ENCODE measurements around the gene PEX14. TPM values are rescaled to one million over a fixed set of nuclear protein-coding genes. Genes with fewer than 3 reads are reported as not detected.
A peak's percentile ranks its signal among the peaks of the same experiment; 100 is the strongest.

The PEX14 gene
- total RNA-seq, 2 donors from 2014 or later, result 19.5 to 29.3 TPM

DNA sequence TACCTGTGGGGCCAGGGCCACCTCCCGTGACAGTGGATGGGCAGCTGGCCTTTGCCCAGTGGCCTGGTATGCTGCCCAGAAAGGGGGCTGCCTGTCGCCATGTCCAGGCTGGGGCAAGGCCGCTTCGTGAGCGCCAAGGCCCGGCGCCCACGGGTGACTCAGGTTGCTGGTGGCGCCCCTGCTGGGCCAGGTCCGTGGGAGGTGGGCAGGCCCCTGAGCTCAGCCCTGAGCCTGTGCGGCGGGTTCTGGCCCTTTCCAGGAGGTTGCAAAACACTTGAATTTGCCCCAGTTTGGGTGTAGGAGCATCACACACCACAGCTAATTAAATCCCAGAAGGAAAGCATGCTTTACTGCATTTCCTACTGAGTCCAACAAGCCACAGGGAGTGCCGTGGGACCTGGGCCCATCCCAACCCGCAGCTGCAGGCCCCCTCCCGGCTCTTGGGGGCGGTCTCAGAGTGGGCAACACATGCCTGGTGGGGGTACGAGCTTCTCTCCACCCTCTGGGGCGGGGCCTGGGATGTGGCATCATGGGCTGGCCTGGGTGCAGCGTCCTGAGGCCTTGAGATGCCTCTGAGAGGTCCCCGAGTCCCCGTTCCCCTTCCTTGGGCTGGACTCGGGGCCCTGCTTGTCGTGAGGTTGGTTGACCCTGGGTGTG, 159.8 kb downstream of the PEX14 start:
- H3K4me3 ChIP-seq, result no peak overlapping the region
- H3K4me1 ChIP-seq, result no peaks in the 10 kb centered on the region
- H3K9ac ChIP-seq (ENCODE audit: low read depth in 2 of 2, low read length in 2 of 2), result no peak overlapping the region
- TF ChIP-seq, protein P1, sequence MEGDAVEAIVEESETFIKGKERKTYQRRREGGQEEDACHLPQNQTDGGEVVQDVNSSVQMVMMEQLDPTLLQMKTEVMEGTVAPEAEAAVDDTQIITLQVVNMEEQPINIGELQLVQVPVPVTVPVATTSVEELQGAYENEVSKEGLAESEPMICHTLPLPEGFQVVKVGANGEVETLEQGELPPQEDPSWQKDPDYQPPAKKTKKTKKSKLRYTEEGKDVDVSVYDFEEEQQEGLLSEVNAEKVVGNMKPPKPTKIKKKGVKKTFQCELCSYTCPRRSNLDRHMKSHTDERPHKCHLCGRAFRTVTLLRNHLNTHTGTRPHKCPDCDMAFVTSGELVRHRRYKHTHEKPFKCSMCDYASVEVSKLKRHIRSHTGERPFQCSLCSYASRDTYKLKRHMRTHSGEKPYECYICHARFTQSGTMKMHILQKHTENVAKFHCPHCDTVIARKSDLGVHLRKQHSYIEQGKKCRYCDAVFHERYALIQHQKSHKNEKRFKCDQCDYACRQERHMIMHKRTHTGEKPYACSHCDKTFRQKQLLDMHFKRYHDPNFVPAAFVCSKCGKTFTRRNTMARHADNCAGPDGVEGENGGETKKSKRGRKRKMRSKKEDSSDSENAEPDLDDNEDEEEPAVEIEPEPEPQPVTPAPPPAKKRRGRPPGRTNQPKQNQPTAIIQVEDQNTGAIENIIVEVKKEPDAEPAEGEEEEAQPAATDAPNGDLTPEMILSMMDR (IDR thresholded peaks at IDR 0.05), result no peak
- DNase-seq, result no peak
- no peak overlapping the region for H3K27ac ChIP-seq
- intact Hi-C loops (cut with DNase I), result no loop called here
- no peaks in the 10 kb centered on the region for H3K36me3 ChIP-seq
- H3K27me3 ChIP-seq, result no peaks in the 10 kb centered on the region
- no peaks in the 10 kb centered on the region for H3K9me3 ChIP-seq

DNA sequence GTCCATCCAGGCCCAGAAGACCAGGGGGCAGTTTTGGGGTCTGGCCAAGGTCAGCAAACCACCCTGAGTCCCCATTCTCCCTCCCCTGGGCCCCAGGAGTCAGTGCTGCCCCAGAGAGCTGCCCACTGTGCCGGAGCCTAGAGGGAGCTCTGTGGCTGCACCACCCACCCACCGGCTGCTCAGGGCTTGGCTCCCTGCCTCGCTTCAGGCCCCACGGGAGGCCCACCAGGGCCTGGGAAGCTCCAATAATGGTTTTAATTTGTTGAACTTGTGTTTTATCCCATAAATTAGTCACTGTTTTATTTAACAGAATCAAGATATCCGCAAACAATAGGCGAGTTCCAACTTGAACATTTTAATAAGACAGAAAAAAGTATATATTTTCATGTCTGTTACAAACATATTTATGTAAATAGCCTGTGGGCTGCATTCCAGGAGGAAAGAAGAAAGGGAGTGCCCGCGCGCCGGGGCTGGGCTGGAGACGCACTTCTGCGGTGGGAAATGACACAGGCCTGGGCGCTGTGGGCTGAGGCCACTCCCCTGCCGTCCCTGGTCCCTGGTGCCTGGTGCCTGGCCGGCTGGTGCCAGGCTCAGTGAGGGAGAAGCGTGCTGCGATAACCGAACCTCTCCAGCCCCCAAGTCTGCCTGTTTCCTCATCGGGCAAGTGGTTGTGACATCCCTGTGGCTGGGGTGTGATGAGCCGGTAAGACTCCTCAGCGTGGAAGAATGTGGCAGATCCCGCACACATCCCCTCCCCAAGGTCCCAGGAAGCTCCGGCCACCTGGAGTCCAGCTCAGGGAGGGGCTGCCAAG, 160.5 kb downstream of the PEX14 start:
- Histone ChIP-seq H3K9me3 (no peaks in the 10 kb centered on the region), H3K27ac (no peak overlapping the region), H3K4me3 (no peak overlapping the region), H3K36me3 (no peaks in the 10 kb centered on the region), H3K27me3 (no peaks in the 10 kb centered on the region), H3K9ac (ENCODE audit: low read depth in 2 of 2, low read length in 2 of 2) (peak overlapping the region in 1 of 2 donors; percentile 5), H3K4me1 (no peaks in the 10 kb centered on the region)
- no peak for DNase-seq
- intact Hi-C loops (cut with DNase I), result no loop called here
- TF ChIP-seq, protein P1 (IDR thresholded peaks at IDR 0.05), result no peak

DNA sequence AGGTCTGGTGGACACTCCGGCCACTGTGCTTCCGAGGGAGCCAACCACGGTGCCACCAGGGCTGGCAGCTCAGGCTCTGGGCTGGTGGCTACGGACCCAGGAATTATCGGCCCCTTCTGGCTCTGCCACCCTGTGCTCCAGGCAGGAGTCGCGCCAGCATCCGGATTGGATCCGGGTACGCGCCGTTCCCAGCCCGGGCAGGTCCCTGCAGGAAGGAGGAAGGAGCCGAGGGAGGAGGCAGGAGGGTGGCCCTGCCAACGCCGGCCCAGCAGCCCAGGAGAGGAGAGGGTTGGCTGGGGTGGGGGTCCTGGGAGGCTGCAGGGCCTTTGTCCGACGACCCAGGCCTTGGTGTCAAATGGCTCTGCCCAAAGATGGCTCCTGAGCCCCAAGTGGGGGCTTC, 161.2 kb downstream of the PEX14 start:
- Histone ChIP-seq H3K27me3 (no peaks in the 10 kb centered on the region), H3K9ac (ENCODE audit: low read depth in 2 of 2, low read length in 2 of 2) (no peak overlapping the region), H3K4me3 (no peak overlapping the region), H3K36me3 (no peaks in the 10 kb centered on the region), H3K27ac (no peak overlapping the region), H3K4me1 (no peaks in the 10 kb centered on the region), H3K9me3 (no peaks in the 10 kb centered on the region)
- TF ChIP-seq, protein P1 (IDR thresholded peaks at IDR 0.05), result no peak
- intact Hi-C loops (cut with DNase I), result no loop called here
- DNase-seq, result no peak

DNA sequence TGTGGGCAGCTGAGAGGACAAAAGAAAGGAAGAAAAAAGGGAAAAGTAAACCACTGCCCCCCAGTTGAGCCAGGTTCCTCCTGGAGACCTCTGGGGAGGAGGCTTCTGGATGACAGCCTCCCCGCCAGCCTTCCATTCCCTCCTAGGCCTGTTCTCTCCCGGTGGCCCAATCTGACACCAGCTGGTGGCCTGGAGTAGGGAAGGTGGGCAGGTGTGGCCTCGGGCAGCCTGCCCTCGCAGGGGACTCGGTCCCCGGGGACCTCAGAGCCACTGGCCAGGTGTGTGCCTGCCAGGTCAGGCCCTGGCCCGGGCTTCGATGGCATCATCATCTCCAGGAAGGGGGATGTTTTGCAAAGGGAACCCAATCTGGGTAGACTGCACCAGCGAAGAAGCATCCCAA, 162.7 kb downstream of the PEX14 start:
- TF ChIP-seq, protein P1 (IDR thresholded peaks at IDR 0.05), result no peak
- Histone ChIP-seq H3K36me3 (no peaks in the 10 kb centered on the region), H3K27me3 (no peaks in the 10 kb centered on the region), H3K9me3 (no peaks in the 10 kb centered on the region), H3K4me3 (no peak overlapping the region), H3K9ac (ENCODE audit: low read depth in 2 of 2, low read length in 2 of 2) (no peak overlapping the region), H3K4me1 (no peaks in the 10 kb centered on the region), H3K27ac (no peak overlapping the region)
- intact Hi-C loops (cut with DNase I), result no loop called here
- no peak for DNase-seq

DNA sequence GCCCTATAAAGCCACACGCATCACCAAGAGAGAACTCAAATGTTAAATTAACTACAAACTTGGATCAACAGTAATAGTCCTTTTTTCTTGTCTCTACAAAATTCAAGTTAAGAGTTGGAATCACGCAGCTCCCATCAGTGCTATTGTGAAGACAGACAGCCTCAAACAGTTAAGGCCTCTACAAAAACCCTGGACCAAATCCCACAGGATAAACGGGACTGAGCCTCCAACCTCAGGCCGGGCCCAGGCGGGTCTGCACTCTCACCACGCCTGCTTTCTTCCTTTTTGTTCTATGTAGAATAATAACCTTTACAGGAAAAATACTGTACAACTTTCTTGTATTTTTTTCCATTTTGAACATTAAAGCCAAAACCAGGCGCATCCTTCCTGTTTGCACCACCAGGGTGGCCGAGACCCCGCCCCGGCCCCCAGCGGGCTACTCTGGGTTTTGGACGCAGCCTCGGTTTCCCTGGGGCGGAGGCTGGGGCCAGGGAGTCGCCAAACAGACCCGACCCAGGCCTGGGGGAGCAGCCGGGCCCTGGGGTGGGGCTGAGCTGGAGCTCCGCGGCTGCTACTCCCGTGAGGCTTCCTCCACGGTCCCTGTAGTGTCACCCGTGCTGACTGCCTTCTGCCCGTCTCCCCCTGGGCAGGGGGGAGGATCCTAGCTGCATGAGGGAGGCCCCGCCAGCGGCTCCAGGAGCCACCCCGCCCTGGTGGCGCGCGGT, 163.2 kb downstream of the PEX14 start:
- Histone ChIP-seq H3K9ac (ENCODE audit: low read depth in 2 of 2, low read length in 2 of 2) (no peak overlapping the region), H3K4me1 (no peaks in the 10 kb centered on the region), H3K9me3 (no peaks in the 10 kb centered on the region), H3K36me3 (no peaks in the 10 kb centered on the region), H3K27me3 (no peaks in the 10 kb centered on the region), H3K27ac (no peak overlapping the region), H3K4me3 (no peak overlapping the region)
- no peak for DNase-seq
- intact Hi-C loops (cut with DNase I), result no loop called here
- TF ChIP-seq, protein P1 (IDR thresholded peaks at IDR 0.05), result no peak

All from colonic mucosa (tissue), 4 donors.